ENCODE data around the gene ZNF331. TPM values are rescaled to one million over a fixed set of nuclear protein-coding genes. Genes with fewer than 3 reads are reported as not detected.
A peak's percentile ranks its signal among the peaks of the same experiment; 100 is the strongest.

Gene ZNF331
- total RNA-seq, 1 donor from 2014 or later, result 6.2 TPM

DNA sequence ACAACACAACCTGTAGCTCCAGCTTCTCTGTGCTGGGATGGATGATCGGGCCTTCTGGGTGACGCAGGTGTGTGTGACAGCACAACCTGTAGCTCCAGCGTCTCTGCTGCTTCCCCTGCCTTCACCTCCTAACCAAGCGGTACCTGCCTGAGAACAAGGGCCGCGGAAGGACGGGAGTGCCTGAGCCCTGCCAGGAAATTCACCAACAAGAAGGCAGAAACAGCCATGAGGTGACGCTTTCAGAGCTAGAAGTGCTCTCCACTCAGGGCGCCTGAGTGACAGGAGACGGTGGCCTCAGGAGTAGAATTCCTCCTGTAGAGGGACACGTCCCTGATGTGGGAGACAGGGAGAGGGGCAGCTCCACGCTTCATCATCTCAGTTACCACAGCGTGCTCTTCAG, 17.4 kb downstream of the ZNF331 start:
- no peak for DNase-seq (ENCODE audit: extremely low read depth, low read depth, low spot score)

DNA sequence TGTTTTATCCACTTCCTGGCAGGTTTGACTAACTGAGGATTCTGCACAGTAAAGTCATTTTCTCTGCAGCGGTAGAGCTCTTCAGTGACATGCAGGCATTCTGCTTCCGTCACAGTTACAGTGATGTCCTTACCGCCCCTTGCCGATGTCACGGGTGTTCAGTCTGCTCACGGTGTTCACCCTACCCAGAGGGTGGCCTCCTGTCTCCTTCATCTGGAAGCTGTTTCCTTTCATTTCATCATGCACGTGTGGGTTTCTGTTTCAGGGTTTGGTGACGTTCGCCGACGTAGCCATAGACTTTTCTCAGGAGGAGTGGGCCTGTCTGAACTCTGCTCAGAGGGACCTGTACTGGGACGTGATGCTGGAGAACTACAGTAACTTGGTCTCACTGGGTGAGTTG, 33.4 kb downstream of the ZNF331 start:
- DNase-seq (ENCODE audit: extremely low read depth, low read depth, low spot score), result no peak

DNA sequence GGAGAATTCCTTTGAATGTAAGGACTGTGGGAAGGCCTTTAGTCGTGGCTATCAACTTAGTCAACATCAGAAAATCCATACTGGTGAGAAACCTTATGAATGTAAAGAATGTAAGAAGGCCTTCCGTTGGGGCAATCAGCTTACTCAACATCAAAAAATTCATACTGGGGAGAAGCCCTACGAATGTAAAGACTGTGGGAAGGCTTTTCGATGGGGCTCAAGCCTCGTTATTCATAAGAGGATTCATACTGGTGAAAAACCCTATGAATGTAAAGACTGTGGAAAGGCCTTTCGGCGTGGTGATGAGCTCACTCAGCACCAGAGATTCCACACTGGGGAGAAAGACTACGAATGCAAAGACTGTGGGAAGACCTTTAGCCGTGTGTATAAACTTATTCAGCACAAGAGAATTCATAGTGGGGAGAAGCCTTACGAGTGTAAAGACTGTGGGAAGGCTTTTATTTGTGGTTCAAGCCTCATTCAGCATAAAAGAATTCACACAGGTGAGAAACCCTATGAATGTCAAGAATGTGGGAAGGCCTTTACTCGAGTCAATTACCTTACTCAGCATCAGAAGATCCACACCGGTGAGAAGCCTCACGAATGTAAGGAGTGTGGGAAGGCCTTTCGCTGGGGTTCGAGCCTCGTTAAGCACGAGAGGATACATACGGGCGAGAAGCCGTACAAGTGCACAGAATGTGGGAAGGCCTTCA, 39.2 kb downstream of the ZNF331 start:
- DNase-seq (ENCODE audit: extremely low read depth, low read depth, low spot score), result no peak

DNA sequence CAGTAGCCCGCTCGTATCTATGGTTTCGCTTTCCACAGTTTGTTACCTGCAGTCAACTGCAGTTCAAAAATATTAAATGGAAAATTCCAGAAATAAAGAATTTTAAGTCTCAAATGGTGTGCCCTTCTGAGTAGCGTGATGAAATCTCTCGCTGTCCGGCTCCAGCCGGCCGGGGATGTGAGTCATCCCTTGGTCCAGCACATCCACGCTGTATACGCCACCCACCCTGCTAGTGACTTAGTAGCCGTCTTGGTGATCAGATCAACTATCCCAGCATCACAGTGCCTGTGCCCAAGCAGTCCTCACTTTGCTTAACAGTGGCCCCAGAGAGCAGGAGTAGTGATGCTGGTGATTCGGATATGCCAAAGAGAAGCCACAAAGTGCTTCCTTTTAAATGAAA, 40.0 kb downstream of the ZNF331 start:
- DNase-seq (ENCODE audit: extremely low read depth, low read depth, low spot score), result no peak

DNA sequence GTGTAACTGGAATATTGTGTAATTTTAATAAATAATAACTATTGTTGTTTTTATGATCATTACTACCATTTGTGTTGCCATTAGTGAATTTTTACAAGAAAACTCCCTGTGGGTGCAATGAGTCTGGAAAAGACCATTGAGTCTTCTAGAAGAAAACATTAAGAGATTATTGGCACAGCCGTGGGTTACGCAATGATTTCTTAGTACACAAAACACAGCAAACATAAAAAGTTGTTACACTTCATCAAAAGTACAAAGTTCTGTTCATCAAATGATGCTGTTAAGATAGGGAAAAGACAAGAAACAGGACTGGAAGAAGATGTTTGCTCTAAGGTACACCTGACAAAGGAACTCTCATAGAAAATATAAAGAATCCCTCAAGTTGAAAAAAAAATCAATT, 41.6 kb downstream of the ZNF331 start:
- DNase-seq (ENCODE audit: extremely low read depth, low read depth, low spot score), result no peak

DNA sequence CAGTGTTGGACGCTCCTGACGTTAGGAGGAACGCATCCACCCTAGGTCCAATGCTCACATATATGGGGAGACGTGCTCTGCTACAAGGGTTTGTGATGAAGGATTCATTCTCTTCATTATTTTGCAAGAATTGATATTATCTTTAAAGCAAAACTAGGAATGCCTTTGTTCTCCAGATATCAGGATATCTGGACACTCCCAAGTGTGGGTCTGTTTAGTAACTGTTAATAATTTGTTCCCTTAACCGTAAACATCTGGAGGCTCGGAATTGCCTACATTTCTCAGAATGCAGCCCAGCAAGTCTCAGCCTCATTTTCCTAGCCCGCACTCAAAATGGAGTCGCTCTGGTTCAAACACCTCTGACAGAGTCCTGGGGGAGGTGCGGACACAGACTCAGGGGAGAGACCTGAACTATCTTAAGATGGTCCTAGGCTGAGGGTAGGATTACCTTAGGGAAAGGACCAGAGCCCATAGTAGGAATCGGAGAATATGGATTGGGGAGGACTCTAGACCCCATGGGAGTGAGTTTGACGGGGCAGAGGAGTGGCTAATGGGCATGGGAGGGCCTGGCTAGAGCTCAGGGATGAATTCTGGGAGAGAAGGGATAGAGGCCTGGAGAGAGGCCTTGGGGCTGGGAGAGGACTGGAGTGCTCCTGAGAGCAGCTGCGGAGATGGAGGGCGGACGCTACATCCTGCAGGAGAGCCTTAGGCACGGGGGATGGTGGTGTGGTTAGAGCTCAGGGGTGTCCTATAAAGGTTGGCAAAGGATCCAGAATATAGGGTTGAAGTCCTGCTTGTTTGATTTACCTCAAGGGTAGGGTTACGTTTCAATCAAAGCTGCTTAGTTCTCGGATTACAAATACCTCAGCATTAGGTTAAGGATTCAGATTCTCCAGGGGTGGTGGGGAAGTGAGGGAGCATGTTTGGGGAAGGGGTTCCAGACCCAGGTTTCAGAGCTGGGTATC, 43.2 kb downstream of the ZNF331 start:
- DNase-seq (ENCODE audit: extremely low read depth, low read depth, low spot score), result no peak

DNA sequence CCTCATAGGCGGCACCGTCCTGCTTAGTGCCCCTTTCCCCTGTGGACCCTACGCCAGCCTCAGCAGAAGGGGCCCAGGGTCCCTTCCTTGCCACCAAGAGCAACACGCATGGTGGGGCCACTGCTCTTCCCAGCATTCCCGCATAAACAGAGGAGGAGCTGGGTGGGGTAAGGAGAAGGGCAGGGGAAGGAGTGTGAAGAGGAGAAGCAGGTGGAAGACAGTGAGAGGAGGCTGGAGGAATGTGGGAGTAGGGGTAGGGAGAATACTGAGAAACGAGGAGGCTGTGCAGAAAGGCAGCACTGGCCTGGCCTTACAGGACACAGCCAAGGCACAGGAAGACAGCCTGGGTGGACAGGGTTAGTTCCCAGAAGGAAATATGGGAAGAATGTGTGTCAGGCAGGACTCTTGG, 43.9 kb downstream of the ZNF331 start:
- no peak for DNase-seq (ENCODE audit: extremely low read depth, low read depth, low spot score)

DNA sequence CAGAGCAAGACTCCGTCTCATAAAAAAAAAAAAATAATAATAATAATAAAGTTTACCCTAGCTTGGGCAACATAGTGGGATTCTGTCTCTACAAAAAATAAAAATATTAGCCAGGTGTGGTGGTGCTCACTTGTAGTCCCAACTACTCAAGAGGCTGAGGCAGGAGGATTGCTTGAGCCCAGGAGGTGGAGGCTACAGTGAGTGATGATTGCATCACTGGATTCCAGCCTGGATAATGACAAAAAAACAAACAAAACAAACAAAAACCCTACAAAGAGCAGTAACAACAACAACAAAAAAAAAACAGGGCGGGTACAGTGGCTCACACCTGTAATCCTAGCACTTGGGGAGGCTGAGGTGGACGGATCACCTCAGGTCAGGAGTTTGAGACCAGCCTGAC, 45.2 kb downstream of the ZNF331 start:
- DNase-seq (ENCODE audit: extremely low read depth, low read depth, low spot score), result no peak

DNA sequence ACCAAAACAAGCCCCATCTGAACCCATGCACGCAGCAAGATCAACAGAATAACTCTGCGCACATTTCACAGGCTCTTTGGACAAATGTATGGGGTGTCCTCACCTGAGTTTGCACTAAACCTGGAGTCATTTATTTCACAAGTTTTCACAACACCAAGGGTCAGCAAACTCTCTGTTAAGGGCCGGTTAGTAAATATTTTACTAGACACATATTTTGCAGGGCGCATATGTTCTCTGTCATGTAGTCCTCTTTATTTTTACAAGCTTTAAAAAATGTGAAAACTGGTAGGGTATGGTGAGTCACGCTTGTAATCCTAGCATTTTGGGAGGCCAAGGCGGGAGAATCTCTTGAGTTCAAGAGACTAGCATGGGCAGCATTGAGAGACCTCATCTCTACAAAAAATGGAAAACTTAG, 48.3 kb downstream of the ZNF331 start:
- no peak for DNase-seq (ENCODE audit: extremely low read depth, low read depth, low spot score)

DNA sequence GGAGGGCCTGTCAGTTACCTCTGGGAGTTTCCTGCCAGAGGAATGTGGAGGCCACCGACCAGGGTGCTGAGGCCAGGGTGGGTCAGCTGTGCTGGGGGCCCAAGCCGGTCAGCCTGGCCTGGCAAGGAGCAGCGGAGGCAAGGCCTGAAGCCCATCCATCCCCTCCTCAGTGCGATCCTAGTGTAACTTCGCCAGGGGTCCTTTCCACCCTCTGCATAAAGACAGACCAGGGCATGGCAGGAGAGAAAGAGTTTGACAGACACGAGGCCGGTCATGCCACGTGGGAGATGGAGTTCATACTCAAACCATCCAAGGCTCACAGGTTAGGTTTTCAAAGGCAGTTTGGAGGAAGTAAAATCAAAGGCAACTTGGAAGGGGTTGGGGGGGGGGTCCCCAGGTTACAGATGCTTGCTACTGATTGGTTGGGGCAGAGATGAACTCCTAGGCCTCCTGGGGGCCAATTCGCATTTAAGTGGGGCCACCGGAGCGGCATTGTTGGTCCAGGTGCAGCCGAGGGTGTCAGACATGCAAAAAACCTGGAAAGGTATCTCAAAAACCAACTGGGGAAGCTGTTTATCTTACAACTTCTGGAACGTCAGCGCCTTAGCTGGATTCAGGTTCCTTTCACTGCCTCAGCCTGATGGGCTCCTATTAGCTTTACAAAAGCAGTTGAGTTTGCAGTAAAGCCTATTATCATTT, 57.0 kb downstream of the ZNF331 start:
- no peak for DNase-seq (ENCODE audit: extremely low read depth, low read depth, low spot score)

DNA sequence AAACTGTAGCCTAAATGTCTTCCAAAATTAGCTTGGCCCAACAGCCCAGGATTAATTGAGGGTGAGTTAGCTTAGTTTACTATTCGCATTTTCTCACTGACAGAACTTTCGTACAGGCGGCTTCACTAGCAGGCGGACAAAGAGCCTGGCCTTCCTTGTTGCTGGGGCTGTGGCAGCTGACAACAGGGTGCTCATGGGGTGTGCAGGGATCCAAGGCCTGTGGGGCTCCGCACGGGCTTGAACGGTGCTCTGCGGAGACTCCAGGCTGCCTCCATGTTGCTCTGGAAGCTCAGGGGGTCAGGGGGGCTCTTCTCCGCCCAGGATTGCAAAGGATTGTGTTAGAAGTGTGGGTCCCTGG, 57.5 kb downstream of the ZNF331 start:
- DNase-seq (ENCODE audit: extremely low read depth, low read depth, low spot score), result no peak

DNA sequence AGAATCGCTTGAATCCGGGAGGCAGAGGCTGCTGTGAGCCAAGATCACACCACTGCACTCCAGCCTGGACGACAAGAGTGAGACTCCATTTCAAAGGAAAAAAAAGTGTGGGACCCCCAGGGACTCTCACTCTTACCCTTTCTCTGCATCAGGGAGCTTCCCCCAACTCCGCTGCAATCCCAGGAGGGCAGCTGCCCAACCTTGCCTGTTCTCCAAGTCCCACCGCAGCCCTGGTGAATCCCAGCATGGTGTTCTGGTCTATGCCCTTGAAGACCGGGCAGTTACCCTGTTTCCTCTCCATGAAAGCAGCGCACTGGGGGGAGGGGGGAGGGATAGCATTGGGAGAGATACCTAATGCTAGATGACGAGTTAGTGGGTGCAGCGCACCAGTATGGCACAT, 58.1 kb downstream of the ZNF331 start:
- DNase-seq (ENCODE audit: extremely low read depth, low read depth, low spot score), result no peak

DNA sequence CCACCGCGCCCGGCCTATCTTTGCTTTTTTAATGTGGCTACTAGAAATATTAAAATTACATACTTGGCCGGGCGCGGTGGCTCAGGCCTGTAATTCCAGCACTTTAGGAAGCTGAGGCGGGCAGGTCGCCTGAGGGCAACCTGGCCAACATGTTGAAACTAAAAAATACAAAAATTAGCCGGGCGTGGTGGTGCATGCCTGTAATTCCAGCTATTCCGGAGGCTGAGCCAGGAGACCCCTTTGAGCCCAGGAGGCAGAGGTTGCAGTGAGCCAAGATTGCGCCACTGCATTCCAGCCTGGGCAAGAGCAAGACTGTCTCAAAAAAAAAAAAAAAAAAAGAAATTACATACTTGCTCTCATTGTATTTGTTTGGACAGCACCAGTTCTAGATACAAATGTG, 59.1 kb downstream of the ZNF331 start:
- DNase-seq (ENCODE audit: extremely low read depth, low read depth, low spot score), result no peak

DNA sequence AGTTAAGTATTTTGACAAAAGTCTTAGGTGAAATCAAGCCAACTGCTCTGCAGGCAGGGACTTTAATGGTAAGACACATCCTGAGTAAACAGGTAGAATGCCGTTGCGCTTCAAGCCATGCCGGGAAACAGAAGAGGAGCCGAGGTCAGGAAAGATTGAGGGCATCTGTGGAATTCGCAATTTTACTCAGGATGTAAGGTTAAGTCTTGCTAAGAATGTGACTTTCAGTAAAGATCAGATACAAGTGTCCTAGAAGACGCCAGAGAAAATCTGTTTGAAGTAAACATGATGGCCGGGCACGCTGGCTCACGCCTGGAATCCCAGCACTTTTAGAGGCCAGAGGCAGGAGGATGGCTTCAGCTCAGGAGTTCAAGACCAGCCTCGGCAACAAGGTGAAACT, 60.4 kb downstream of the ZNF331 start:
- no peak for DNase-seq (ENCODE audit: extremely low read depth, low read depth, low spot score)

DNA sequence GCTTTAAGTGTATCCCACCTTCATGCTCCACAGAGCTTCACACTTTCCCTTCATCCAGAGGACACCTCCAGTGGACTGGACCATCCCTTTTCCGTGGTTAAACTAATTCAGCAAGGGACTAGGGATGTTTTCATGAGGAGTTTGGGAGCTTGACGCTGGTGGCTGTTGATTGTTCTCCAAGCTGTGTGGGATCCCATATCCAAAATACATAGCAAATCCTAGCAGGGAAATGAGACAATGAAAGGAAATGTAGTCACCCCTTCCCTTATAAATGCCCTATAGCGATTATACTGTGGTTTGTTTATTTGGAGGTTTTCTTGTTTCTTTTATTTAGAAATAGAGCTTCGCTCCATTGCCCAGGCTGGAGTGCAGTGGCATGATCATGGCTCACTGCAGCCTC, 62.3 kb downstream of the ZNF331 start:
- DNase-seq (ENCODE audit: extremely low read depth, low read depth, low spot score), result peak; percentile 72

DNA sequence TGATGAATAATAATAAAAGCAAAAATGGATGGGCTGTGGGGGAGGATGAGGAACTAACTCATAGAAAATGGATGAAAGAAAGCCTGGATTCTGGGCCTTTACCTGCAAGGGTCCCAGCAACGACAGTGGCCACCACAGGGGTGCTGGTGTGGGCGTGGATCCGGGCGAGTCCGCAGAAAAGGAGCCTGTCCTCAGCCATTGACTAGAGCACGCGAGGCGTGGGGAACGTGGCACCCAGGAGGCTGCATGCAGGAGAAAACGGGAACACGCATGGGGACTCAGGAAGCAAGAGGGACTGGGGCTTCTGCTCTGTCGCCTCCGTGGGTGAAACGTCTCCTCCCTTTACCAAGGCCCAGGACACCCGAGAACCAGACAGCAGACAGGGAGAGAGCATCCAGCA, 68.1 kb downstream of the ZNF331 start:
- DNase-seq (ENCODE audit: extremely low read depth, low read depth, low spot score), result no peak

DNA sequence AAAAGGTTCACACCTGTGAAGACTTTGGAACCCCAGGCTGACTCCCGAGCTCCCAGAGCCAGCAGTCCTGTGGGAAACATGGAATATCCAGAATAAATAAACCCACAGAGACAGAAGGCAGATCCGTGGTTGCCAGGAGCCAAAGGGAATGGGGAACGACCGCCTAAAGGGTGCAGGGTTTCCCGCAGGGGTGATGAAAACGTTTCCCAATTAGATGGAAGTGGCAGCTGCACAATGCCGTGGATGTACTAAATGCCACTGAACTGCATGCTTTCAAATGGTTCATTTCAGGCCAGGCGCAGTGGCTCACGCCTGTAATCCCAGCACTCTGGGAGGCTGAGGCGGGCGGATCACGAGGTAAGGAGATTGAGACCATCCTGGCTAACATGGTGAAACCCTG, 70.4 kb downstream of the ZNF331 start:
- no peak for DNase-seq (ENCODE audit: extremely low read depth, low read depth, low spot score)

DNA sequence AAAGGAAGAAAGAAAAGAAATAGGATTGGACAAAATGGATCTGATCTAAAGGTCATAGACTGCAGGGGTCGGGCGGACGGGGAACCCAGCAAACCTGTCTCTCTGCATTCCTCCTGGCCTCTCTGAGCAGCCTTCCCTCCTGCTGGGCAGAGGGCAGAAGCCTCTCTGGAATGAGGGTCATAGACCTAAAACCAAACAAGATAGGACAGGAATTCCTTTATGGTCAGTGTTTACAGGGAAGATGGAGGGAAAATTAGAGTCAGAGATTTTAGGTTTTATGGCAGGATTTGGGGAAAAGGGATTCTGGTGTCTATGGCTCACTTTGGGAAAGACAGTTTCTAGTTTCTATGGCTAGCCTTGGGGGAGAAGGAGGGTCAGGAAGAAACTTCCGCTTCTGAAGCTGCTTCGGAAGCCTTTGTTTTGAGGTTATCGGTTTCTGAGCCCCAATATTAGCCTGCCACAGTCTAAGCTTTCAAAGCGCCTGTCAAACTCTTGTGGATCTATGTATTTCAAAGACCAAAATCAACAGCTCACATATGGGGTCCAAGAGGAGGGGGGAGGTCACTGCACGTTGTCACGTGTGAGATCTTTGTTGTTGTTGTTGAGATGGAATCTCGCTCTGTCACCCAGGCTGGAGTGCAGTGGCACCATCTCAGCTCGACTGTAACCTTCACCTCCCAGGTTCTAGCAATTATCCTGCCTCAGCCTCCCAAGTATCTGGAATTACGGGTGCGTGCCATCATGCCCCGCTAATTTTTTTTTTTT, 75.0 kb downstream of the ZNF331 start:
- DNase-seq (ENCODE audit: extremely low read depth, low read depth, low spot score), result no peak

DNA sequence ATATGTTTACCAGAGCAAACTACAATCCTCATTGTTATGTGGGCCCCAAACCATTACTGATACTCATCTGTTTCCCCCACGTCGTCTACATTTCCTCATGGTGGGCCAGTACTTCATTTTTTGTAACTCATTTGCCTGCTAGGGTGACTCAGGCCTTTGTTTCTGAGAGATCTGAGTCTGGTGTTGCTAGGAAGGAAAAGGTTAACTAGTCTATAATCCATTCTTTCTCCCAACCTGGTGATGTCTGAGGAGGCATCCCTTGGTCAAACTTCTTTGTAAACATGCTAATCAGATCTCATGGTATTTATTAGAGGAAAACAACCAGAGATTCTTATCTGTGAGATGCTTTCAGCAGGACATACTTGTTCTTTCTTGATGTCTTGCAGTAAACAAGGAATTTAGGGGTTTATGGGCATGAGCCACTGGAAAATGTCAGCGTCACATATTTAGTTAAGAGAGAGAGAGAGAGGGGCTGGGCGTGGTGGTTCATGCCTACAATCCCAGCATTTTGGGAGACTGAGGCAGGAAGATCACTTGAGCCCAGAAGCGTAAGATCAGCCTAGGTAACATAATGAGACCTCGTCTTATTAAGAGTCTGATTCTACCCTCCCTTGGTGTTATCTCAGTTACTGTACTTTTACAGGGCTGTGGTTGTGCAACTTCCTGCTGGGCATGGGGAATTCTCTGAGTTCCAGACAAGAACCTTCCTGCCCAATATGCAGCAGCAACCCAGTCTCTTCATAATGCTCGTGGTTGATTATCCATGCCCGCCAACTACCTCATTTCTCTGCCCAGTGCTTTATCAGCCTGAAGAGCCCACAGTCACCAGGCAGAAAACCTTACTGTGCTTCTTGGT, 84.2 kb downstream of the ZNF331 start:
- DNase-seq (ENCODE audit: extremely low read depth, low read depth, low spot score), result peak; percentile 58
